HepG2 (cell line): ENCODE measurements around the gene TRIM31. TPM values are rescaled to one million over a fixed set of nuclear protein-coding genes. Genes with fewer than 3 reads are reported as not detected.

ENCODE experiments used
- JARID2 ChIP-seq: sonication (generic); formaldehyde crosslinking; IDR thresholded peaks from 2 replicates; pipeline ENCODE4 v1.8.1; 2023; ENCODE audit warnings: missing genetic modification reagents, inconsistent platforms; ENCODE audit not compliant: insufficient replicate concordance
- KAT2B ChIP-seq: fragments of 150-350 bp; IDR thresholded peaks from 2 replicates; pipeline ENCODE4 v1.6.1; 2014; ENCODE audit warnings: low read depth, low read length, borderline replicate concordance
- MZF1 ChIP-seq: sonication (generic); formaldehyde crosslinking; IDR thresholded peaks from 2 replicates; pipeline ENCODE4 v1.8.1; 2023; ENCODE audit warnings: mild to moderate bottlenecking, missing genetic modification reagents, borderline replicate concordance
- NBN ChIP-seq: fragments of 450-650 bp; conservative IDR thresholded peaks from 2 replicates; pipeline ENCODE4 v1.6.1; 2017
- PCBP1 ChIP-seq: fragments of 200-400 bp; formaldehyde crosslinking; IDR thresholded peaks from 2 replicates; pipeline ENCODE4 v1.6.1; 2017; ENCODE audit warnings: mild to moderate bottlenecking, low read depth, low read length, borderline replicate concordance
- SP1 ChIP-seq, 2 experiments: fragments of 450-650 bp in 1 of 2; sonication (generic) in 1 of 2; formaldehyde crosslinking in 1 of 2; IDR thresholded peaks; 2 replicates each; pipeline versions ENCODE4 v1.4.0 to v1.6.1; 2016 to 2020; ENCODE audit warnings: missing genetic modification reagents in 1 of 2
- SRF ChIP-seq: IDR thresholded peaks from 2 replicates; pipeline ENCODE4 v1.6.1; 2011; ENCODE audit warnings: mild to moderate bottlenecking, low read depth, low read length, moderate library complexity
- U2AF2 ChIP-seq: fragments of 200-400 bp; formaldehyde crosslinking; IDR thresholded peaks from 2 replicates; pipeline ENCODE4 v1.6.1; 2017; ENCODE audit warnings: low read depth, mild to moderate bottlenecking, low read length
- ZFAT ChIP-seq: sonication (generic); formaldehyde crosslinking; conservative IDR thresholded peaks from 2 replicates; pipeline ENCODE4 v1.8.1; 2023; ENCODE audit warnings: missing genetic modification reagents, inconsistent platforms
- ZNF282 ChIP-seq: fragments of 450-650 bp; IDR thresholded peaks from 2 replicates; pipeline ENCODE4 v1.6.1; 2018; ENCODE audit not compliant: partially characterized antibody
- polyA plus RNA-seq, 8 experiments: library from polyadenylated mRNA; depleted of rRNA in 3 of 8; stranded (reverse) in 7 of 8; unstranded in 1 of 8; fragments of >200 nt; fragmentation: Illumina TruSeq in 4 of 8; extraction: Trizol in 4 of 8; gene quantifications; 2 replicates each; pipeline versions ENCODE4 v1.2.1 to v1.2.3, GENCODE V29; 2011 to 2016; ENCODE audit warnings: low read depth in 4 of 8, missing spikeins in 1 of 8, mixed read lengths in 1 of 8; ENCODE audit not compliant: insufficient read depth in 1 of 8
- total RNA-seq, 5 experiments: library from RNA; depleted of rRNA; stranded (reverse); fragments of >200 nt; fragmentation: Illumina TruSeq; extraction: Trizol; gene quantifications; 2 replicates each; pipeline ENCODE4 v1.2.3, GENCODE V29; 2016; ENCODE audit warnings: low read depth in 1 of 5
- TF ChIP-seq, protein P1 (sequence below): sonication (generic); formaldehyde crosslinking; IDR thresholded peaks from one replicate; pipeline ENCODE4 v1.5.1; 2020; ENCODE audit warnings: mild to moderate bottlenecking, missing genetic modification reagents; ENCODE audit errors: not compliant biosample characterization
- TF ChIP-seq, protein P2 (sequence below): sonication (generic); formaldehyde crosslinking; IDR thresholded peaks from 2 replicates; pipeline ENCODE4 v1.4.0; 2020; ENCODE audit warnings: missing genetic modification reagents, mild to moderate bottlenecking, borderline replicate concordance
- TF ChIP-seq, protein P3 (sequence below): sonication (generic); formaldehyde crosslinking; IDR thresholded peaks from 2 replicates; pipeline ENCODE4 v1.9.0; 2022; ENCODE audit warnings: low read depth, missing genetic modification reagents

The TRIM31 gene
- total and polyA plus RNA-seq, 2 of the 13 experiments (the other 11 are each of a cell fraction or from before 2014, with no cell fraction given) = 0.13 to 0.51 TPM

DNA sequence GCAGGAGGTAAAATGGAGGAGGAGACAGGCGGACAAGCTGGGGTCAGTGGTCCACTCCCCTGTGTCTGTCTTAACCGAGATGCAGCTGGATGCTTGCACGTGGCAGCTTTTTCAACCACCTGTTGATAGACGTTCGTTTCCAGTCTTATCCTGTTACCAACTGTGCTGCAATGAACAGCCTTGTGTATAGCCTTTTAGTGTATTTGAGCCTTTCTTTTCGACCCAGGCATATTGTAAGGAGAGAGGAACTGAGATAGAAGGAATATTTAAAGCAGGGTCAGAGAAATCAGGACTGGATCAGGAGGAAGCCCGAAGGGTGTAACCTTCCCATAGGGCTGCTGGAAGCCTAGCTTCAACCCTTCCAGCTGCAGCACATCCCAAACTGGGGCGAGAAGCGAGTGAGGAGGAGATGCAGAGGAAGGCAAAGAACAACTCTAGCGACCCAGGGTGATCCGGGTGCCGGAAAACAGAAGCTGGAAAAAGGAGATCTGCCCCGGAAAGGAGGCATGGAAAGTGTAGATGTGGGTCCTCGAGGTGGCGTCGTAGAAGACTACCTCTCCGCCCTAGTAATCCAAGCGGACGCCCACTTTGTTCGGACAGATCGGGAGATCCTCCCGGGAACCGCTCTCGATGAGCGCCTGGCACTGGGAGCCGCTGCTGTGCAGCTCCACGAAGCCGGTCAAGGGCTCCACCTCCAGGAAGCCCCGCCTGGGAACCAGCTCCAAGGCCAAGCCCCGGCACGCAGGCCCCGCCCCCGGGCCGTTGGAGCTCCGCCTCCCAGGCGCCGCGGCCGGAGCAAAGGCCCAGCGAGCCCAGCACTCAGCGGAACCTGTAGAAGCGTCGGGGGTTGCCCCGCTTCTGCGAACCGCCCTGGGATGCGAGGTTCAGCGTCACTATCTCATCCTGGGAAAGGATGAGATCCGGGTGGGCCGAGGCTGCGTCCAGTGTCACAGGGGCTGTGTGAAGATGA is 11.2 kb downstream of the TRIM31 start (continued):
- TF ChIP-seq, protein P1, sequence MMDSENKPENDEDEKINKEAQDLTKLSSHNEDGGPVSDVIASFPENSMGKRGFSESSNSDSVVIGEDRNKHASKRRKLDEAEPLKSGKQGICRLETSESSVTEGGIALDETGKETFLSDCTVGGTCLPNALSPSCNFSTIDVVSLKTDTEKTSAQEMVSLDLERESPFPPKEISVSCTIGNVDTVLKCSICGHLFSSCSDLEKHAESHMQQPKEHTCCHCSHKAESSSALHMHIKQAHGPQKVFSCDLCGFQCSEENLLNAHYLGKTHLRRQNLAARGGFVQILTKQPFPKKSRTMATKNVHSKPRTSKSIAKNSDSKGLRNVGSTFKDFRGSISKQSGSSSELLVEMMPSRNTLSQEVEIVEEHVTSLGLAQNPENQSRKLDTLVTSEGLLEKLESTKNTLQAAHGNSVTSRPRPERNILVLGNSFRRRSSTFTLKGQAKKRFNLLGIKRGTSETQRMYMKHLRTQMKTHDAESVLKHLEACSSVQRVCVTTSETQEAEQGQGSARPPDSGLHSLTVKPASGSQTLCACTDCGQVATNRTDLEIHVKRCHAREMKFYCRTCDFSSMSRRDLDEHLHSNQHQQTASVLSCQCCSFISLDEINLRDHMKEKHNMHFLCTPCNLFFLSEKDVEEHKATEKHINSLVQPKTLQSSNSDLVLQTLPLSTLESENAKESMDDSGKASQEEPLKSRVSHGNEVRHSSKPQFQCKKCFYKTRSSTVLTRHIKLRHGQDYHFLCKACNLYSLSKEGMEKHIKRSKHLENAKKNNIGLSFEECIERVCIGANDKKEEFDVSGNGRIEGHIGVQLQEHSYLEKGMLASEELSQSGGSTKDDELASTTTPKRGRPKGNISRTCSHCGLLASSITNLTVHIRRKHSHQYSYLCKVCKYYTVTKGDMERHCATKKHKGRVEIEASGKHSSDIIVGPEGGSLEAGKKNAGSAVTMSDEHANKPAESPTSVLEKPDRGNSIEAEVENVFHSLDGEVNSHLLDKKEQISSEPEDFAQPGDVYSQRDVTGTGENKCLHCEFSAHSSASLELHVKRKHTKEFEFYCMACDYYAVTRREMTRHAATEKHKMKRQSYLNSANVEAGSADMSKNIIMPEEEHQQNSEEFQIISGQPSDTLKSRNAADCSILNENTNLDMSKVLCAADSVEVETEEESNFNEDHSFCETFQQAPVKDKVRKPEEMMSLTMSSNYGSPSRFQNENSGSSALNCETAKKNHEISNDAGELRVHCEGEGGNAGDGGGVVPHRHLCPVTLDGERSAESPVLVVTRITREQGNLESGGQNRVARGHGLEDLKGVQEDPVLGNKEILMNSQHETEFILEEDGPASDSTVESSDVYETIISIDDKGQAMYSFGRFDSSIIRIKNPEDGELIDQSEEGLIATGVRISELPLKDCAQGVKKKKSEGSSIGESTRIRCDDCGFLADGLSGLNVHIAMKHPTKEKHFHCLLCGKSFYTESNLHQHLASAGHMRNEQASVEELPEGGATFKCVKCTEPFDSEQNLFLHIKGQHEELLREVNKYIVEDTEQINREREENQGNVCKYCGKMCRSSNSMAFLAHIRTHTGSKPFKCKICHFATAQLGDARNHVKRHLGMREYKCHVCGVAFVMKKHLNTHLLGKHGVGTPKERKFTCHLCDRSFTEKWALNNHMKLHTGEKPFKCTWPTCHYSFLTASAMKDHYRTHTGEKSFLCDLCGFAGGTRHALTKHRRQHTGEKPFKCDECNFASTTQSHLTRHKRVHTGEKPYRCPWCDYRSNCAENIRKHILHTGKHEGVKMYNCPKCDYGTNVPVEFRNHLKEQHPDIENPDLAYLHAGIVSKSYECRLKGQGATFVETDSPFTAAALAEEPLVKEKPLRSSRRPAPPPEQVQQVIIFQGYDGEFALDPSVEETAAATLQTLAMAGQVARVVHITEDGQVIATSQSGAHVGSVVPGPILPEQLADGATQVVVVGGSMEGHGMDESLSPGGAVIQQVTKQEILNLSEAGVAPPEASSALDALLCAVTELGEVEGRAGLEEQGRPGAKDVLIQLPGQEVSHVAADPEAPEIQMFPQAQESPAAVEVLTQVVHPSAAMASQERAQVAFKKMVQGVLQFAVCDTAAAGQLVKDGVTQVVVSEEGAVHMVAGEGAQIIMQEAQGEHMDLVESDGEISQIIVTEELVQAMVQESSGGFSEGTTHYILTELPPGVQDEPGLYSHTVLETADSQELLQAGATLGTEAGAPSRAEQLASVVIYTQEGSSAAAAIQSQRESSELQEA (CRISPR knock-in tag) = no peak
- 0 out of 2 replicates have a peak, but pooled peaks have one; percentile 50 for TF ChIP-seq MZF1 (CRISPR knock-in tag)
- no peak for TF ChIP-seq SRF
- TF ChIP-seq, protein P2, sequence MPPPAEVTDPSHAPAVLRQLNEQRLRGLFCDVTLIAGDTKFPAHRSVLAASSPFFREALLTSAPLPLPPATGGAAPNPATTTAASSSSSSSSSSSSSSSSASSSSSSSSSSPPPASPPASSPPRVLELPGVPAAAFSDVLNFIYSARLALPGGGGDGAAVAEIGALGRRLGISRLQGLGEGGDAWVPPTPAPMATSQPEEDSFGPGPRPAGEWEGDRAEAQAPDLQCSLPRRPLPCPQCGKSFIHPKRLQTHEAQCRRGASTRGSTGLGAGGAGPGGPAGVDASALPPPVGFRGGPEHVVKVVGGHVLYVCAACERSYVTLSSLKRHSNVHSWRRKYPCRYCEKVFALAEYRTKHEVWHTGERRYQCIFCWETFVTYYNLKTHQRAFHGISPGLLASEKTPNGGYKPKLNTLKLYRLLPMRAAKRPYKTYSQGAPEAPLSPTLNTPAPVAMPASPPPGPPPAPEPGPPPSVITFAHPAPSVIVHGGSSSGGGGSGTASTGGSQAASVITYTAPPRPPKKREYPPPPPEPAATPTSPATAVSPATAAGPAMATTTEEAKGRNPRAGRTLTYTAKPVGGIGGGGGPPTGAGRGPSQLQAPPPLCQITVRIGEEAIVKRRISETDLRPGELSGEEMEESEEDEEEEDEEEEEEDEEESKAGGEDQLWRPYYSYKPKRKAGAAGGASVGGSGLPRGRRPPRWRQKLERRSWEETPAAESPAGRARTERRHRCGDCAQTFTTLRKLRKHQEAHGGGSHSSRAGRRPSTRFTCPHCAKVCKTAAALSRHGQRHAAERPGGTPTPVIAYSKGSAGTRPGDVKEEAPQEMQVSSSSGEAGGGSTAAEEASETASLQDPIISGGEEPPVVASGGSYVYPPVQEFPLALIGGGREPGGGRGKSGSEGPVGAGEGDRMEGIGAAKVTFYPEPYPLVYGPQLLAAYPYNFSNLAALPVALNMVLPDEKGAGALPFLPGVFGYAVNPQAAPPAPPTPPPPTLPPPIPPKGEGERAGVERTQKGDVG = 0 out of 2 replicates have a peak, but pooled peaks have one; percentile 46
- no peak for TF ChIP-seq PCBP1
- no peak for TF ChIP-seq SP1 (IDR thresholded peaks at IDR 0.05)
- peak; percentile 63 for TF ChIP-seq SP1 (CRISPR knock-in tag; IDR thresholded peaks at IDR 0.05)
- TF ChIP-seq, protein P3, sequence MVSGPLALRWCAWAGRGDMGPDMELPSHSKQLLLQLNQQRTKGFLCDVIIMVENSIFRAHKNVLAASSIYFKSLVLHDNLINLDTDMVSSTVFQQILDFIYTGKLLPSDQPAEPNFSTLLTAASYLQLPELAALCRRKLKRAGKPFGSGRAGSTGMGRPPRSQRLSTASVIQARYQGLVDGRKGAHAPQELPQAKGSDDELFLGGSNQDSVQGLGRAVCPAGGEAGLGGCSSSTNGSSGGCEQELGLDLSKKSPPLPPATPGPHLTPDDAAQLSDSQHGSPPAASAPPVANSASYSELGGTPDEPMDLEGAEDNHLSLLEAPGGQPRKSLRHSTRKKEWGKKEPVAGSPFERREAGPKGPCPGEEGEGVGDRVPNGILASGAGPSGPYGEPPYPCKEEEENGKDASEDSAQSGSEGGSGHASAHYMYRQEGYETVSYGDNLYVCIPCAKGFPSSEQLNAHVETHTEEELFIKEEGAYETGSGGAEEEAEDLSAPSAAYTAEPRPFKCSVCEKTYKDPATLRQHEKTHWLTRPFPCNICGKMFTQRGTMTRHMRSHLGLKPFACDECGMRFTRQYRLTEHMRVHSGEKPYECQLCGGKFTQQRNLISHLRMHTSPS (CRISPR knock-in tag) = no peak; the same call in 1 of the 2 replicates
- TF ChIP-seq KAT2B = no peak
- TF ChIP-seq U2AF2 = no peak
- no peak for TF ChIP-seq JARID2
- TF ChIP-seq ZNF282 = no peak
- TF ChIP-seq NBN = no peak
- TF ChIP-seq ZFAT (CRISPR knock-in tag) = no peak
